ENCODE results near the gene MAP3K10.

The MAP3K10 gene

GRCh38 chr19:40175820-40176219, 15.4 kb upstream of the MAP3K10 start:
- DNase-seq, result no peak

GRCh38 chr19:40177286-40178070, 13.7 kb upstream of the MAP3K10 start:
- DNase-seq, result no peak

GRCh38 chr19:40178756-40179155, 12.5 kb upstream of the MAP3K10 start:
- no peak for DNase-seq

GRCh38 chr19:40184273-40184672, 7.0 kb upstream of the MAP3K10 start:
- no peak for DNase-seq

- no peak for DNase-seq
Observed at GRCh38 chr19:40191836-40192646, 815 bp downstream of the MAP3K10 start.

- no peak for DNase-seq
Observed at GRCh38 chr19:40192758-40193586, 1.7 kb downstream of the MAP3K10 start.

GRCh38 chr19:40193587-40193849, 2.3 kb downstream of the MAP3K10 start:
- DNase-seq, result no peak

GRCh38 chr19:40198272-40198990, 7.2 kb downstream of the MAP3K10 start:
- DNase-seq, result no peak

- DNase-seq, result no peak
Observed at GRCh38 chr19:40200341-40201099, 9.3 kb downstream of the MAP3K10 start.

- no peak for DNase-seq
Observed at GRCh38 chr19:40204381-40204780, 13.2 kb downstream of the MAP3K10 start.

- DNase-seq, result no peak
Observed at GRCh38 chr19:40205760-40206159, 14.5 kb downstream of the MAP3K10 start.

- no peak for DNase-seq
Observed at GRCh38 chr19:40208602-40209001, 17.4 kb downstream of the MAP3K10 start.

GRCh38 chr19:40210889-40211288, 19.7 kb downstream of the MAP3K10 start:
- DNase-seq, result no peak

GRCh38 chr19:40213251-40213829, 22.1 kb downstream of the MAP3K10 start:
- DNase-seq, result no peak

- no peak for DNase-seq
Observed at GRCh38 chr19:40213882-40214570, 22.8 kb downstream of the MAP3K10 start.

- no peak for DNase-seq
Observed at GRCh38 chr19:40214936-40215335, 23.7 kb downstream of the MAP3K10 start.

- DNase-seq, result no peak
Observed at GRCh38 chr19:40216013-40216776, 25.0 kb downstream of the MAP3K10 start.

- DNase-seq, result no peak
Observed at GRCh38 chr19:40216777-40217026, 25.5 kb downstream of the MAP3K10 start.

GRCh38 chr19:40217027-40217810, 26.0 kb downstream of the MAP3K10 start:
- DNase-seq, result no peak
